ENCODE data around the gene CALCB. TPM values are rescaled to one million over a fixed set of nuclear protein-coding genes. Genes with fewer than 3 reads are reported as not detected.

Gene CALCB
- 0.11 to 0.20 TPM (median 0.15 TPM) in 5 replicates for total RNA-seq (2022; extraction: Qiagen RNA extraction)

GRCh38 chr11:15073361-15074205, at the start of gene CALCB:
CALCB (plus strand) TSS chr11:15073593; CDS start chr11:15074719, 1,126 bp downstream.

DNA sequence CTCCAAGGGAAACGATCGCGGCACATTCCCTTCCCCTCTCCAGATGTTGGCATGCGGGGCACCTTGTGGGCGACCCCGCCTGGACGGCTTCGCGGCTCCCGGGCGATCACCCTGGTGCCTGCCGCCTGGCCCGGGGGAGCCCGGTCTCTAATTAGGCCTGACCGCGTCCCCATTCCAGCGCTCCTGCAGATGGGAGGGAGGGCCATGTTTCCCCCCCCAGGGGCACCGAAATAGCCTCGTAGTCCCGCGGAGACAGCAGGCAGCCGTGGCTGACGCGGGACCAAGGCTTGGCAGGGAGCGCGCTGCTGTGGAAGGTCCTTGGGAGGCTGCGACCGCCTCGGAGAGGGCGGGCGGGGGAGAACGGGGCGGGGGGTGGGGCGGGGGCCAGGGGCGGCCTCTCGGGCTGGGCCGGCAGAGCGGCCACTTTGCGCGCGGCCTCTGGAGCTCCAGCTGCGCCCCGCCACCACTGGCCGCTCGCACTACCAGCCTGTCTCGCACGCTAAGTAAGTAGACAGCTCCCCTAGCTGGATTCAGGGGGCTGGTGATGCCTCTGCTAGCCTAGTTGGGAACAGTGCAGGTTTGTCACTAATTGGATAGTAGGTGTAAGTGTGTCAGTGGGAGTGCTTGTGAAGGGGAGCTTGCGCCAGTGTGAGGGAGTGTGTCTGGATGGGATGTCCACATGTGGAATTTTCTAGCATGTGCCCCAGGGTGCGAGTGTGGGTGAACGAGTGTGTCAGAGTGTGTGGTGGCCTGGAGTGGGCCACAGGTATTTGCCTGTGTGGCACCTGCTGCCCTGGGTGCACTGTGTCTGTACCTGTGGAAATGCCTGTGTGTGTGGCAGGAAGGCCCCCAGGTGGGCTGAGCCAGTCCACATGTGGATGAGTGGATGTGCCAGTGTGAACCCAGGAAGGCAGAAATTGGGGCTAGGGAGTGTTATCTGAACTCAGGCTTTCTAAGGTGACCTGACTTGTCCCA, 41.4 kb downstream of the CALCB start, which contains the start of gene INSC:
TSS of gene INSC (plus strand) at position 423 of the 975 bp plus-strand sequence. CDS start 34,252 bp downstream, outside the sequence.

Other genes starting within 250 kb of the CALCB start
- 9.9 to 13.7 TPM (median 12.1 TPM) in 5 replicates for gene CYP2R1, start 181.4 kb upstream of the CALCB start, total RNA-seq (2022; extraction: Qiagen RNA extraction)
- 0.08 to 0.15 TPM (median 0.12 TPM) in 3 of 5 replicates, not detected in the others for gene CALCA, start 101.2 kb upstream of the CALCB start, total RNA-seq (2022; extraction: Qiagen RNA extraction)
- 0.06 to 0.25 TPM (median 0.09 TPM) in 3 of 5 replicates, not detected in the others for gene INSC, start 41.3 kb downstream of the CALCB start, total RNA-seq (2022; extraction: Qiagen RNA extraction)